Measurements from ENCODE around the gene FBXL13.
A peak's percentile ranks its signal among the peaks of the same experiment; 100 is the strongest.

FBXL13 gene

DNA sequence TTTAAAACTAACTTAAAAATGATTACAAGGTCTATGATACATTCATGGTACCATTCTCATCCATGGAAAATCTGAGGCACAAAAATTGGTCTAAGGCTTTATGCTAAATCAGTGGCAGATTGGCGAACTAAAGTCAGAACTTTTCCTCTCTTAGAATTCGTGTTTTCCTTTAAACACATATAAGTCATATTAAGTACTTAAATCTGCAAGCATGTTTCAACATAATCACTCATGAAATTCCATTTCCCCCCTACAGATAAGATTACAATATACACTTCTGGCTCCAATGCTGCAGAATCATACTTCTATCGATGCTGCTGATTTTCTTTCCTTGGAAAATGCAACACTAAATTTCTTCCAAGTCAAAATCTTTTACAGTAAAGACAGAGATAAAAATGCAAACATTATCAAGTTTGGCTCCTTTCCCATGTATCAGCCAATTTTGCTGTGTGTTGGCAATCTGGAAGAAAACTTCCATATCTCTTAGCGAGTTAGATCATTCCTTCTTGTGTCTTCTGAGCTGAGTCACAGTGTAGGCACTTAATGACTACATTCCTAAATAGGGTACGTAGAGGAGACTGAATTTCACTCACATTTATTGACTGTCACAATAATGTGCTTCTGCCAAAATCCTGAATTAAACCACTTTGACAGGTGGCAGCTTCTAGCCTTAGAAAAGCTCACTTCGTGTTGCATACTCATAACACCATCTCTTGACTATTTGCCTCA lies 238.2 kb downstream of the FBXL13 start:
- Histone ChIP-seq H4K5ac (ENCODE audit: low read length) (no peak overlapping the region), H3K36me3 (ENCODE audit: control insufficient read depth, insufficient read depth, low read length) (no peaks in the 10 kb centered on the region), H4K8ac (ENCODE audit: low read depth, low read length) (no peak overlapping the region), H3K4me1 (ENCODE audit: control insufficient read depth, low read depth, low read length) (no peaks in the 10 kb centered on the region), H3K18ac (ENCODE audit: low read length) (no peak overlapping the region), H2BK15ac (replicated peaks; ENCODE audit: low read depth) (no peak overlapping the region), H3K4me3 (ENCODE audit: low read length) (no peak overlapping the region), H3K9ac (ENCODE audit: low read length) (no peak overlapping the region), H3K27ac (ENCODE audit: low read depth, low read length) (no peak overlapping the region), H3K79me1 (ENCODE audit: low read length) (no peaks in the 10 kb centered on the region), H3K56ac (ENCODE audit: low read length) (no peak overlapping the region), H3K27me3 (ENCODE audit: insufficient read depth, low read length, poor library complexity) (no peaks in the 10 kb centered on the region), H2BK120ac (ENCODE audit: low read depth, low read length) (no peak overlapping the region), H3K4me2 (ENCODE audit: low read length) (no peak overlapping the region), H3K23ac (ENCODE audit: low read length) (no peak overlapping the region), H3K4ac (ENCODE audit: low read depth, low read length) (no peak overlapping the region), H2AK5ac (ENCODE audit: low read length) (no peak overlapping the region), H3K79me2 (ENCODE audit: control insufficient read depth, insufficient read depth, low read length) (no peaks in the 10 kb centered on the region), H2BK5ac (ENCODE audit: low read length) (no peak overlapping the region)
- no CpG with 5 or more reads among the region's 6 CpGs for WGBS (ENCODE audit: extremely low coverage, insufficient coverage, low lambda C conversion rate)
- peak; percentile 43 for DNase-seq

DNA sequence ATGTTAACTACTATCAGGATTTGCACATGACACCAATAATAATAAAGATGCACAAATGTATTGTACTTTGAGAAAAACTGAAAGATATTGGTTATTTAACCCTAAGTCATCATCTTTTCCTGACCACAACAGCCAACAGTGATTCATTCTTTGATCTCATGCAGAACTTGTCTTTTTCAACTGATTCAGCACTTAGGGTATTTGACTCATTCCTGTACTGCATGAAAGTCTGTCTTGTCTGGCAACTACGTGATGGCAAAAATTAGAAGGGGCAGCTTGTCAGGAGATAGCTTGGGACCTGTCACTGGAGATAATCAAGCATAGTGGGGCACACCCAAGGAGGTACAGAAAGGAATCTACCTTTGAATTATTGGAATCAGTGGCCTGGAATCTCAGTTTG lies 239.6 kb downstream of the FBXL13 start:
- Histone ChIP-seq H2BK5ac (ENCODE audit: low read length) (no peak overlapping the region), H3K23ac (ENCODE audit: low read length) (no peak overlapping the region), H3K9ac (ENCODE audit: low read length) (no peak overlapping the region), H3K18ac (ENCODE audit: low read length) (no peak overlapping the region), H3K4ac (ENCODE audit: low read depth, low read length) (no peak overlapping the region), H3K4me1 (ENCODE audit: control insufficient read depth, low read depth, low read length) (no peaks in the 10 kb centered on the region), H3K27me3 (ENCODE audit: insufficient read depth, low read length, poor library complexity) (no peaks in the 10 kb centered on the region), H3K79me2 (ENCODE audit: control insufficient read depth, insufficient read depth, low read length) (no peaks in the 10 kb centered on the region), H3K56ac (ENCODE audit: low read length) (no peak overlapping the region), H3K36me3 (ENCODE audit: control insufficient read depth, insufficient read depth, low read length) (no peaks in the 10 kb centered on the region), H3K4me3 (ENCODE audit: low read length) (no peak overlapping the region), H4K8ac (ENCODE audit: low read depth, low read length) (no peak overlapping the region), H2BK120ac (ENCODE audit: low read depth, low read length) (no peak overlapping the region), H2BK15ac (replicated peaks; ENCODE audit: low read depth) (no peak overlapping the region), H3K4me2 (ENCODE audit: low read length) (no peak overlapping the region), H3K79me1 (ENCODE audit: low read length) (no peaks in the 10 kb centered on the region), H2AK5ac (ENCODE audit: low read length) (no peak overlapping the region), H3K27ac (ENCODE audit: low read depth, low read length) (no peak overlapping the region), H4K5ac (ENCODE audit: low read length) (no peak overlapping the region)
- WGBS (ENCODE audit: extremely low coverage, insufficient coverage, low lambda C conversion rate): no CpG with 5 or more reads among the region's 1 CpG
- DNase-seq: no peak

DNA sequence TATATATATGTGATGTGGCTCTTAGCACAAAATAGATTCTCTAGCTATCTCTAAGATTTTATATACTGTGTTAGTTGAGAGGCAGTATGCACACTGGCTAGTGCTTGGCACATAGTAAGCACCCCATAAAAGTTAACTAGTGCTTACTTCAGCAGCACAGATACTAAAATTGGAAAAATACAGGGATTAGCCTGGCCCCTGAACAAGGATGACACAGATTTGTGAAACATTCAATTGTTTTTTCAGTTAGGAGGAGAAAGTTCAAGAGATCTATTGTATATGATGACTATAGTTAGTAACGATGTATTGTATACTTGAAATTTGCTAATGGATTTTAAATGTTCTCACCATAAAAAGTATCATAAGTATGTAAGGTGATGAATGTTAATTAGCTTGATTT lies 240.1 kb downstream of the FBXL13 start:
- no peaks in the 10 kb centered on the region for H3K79me1 ChIP-seq (ENCODE audit: low read length)
- H3K4ac ChIP-seq (ENCODE audit: low read depth, low read length): no peak overlapping the region
- H2BK5ac ChIP-seq (ENCODE audit: low read length): no peak overlapping the region
- no peaks in the 10 kb centered on the region for H3K79me2 ChIP-seq (ENCODE audit: control insufficient read depth, insufficient read depth, low read length)
- H2BK120ac ChIP-seq (ENCODE audit: low read depth, low read length): no peak overlapping the region
- no peak overlapping the region for H4K5ac ChIP-seq (ENCODE audit: low read length)
- H3K18ac ChIP-seq (ENCODE audit: low read length): no peak overlapping the region
- DNase-seq: no peak
- no peaks in the 10 kb centered on the region for H3K27me3 ChIP-seq (ENCODE audit: insufficient read depth, low read length, poor library complexity)
- no peak overlapping the region for H3K23ac ChIP-seq (ENCODE audit: low read length)
- H3K4me1 ChIP-seq (ENCODE audit: control insufficient read depth, low read depth, low read length): no peaks in the 10 kb centered on the region
- no peaks in the 10 kb centered on the region for H3K36me3 ChIP-seq (ENCODE audit: control insufficient read depth, insufficient read depth, low read length)
- no peak overlapping the region for H3K56ac ChIP-seq (ENCODE audit: low read length)
- no CpG with 5 or more reads among the region's 1 CpG for whole genome bisulfite sequencing (ENCODE audit: extremely low coverage, insufficient coverage, low lambda C conversion rate)
- H2BK15ac ChIP-seq (replicated peaks; ENCODE audit: low read depth): no peak overlapping the region
- H3K4me2 ChIP-seq (ENCODE audit: low read length): no peak overlapping the region
- H3K27ac ChIP-seq (ENCODE audit: low read depth, low read length): no peak overlapping the region
- no peak overlapping the region for H3K9ac ChIP-seq (ENCODE audit: low read length)
- no peak overlapping the region for H3K4me3 ChIP-seq (ENCODE audit: low read length)
- no peak overlapping the region for H4K8ac ChIP-seq (ENCODE audit: low read depth, low read length)
- H2AK5ac ChIP-seq (ENCODE audit: low read length): no peak overlapping the region

DNA sequence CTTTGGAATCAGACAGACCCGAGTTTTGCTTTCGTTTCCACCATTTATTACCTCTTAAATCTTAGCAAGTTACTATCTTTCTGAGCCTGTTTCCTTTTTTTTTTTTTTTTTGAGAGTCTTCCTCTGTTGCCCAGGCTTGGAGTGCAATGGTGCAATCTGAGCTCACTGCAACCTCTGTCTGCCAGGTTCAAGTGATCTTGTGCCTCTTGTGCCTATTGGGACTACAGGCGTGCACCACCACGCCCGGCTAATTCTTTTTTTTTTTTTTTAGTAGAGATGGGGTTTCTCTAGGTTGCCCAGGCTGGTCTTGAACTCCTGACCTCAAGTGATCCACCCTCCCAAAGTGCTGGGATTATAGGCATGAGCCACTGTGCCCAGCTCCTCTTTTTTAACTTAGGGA lies 241.3 kb downstream of the FBXL13 start:
- H4K8ac ChIP-seq (ENCODE audit: low read depth, low read length): no peak overlapping the region
- no peak overlapping the region for H3K4ac ChIP-seq (ENCODE audit: low read depth, low read length)
- no peak for DNase-seq
- no peak overlapping the region for H2BK120ac ChIP-seq (ENCODE audit: low read depth, low read length)
- H3K23ac ChIP-seq (ENCODE audit: low read length): no peak overlapping the region
- no peaks in the 10 kb centered on the region for H3K36me3 ChIP-seq (ENCODE audit: control insufficient read depth, insufficient read depth, low read length)
- no peak overlapping the region for H4K5ac ChIP-seq (ENCODE audit: low read length)
- H3K79me2 ChIP-seq (ENCODE audit: control insufficient read depth, insufficient read depth, low read length): no peaks in the 10 kb centered on the region
- H3K56ac ChIP-seq (ENCODE audit: low read length): no peak overlapping the region
- H3K9ac ChIP-seq (ENCODE audit: low read length): no peak overlapping the region
- H3K79me1 ChIP-seq (ENCODE audit: low read length): no peaks in the 10 kb centered on the region
- no peak overlapping the region for H2AK5ac ChIP-seq (ENCODE audit: low read length)
- H3K27me3 ChIP-seq (ENCODE audit: insufficient read depth, low read length, poor library complexity): no peaks in the 10 kb centered on the region
- H2BK15ac ChIP-seq (replicated peaks; ENCODE audit: low read depth): no peak overlapping the region
- H3K4me3 ChIP-seq (ENCODE audit: low read length): no peak overlapping the region
- H3K4me1 ChIP-seq (ENCODE audit: control insufficient read depth, low read depth, low read length): no peaks in the 10 kb centered on the region
- no peak overlapping the region for H2BK5ac ChIP-seq (ENCODE audit: low read length)
- WGBS (ENCODE audit: extremely low coverage, insufficient coverage, low lambda C conversion rate): no CpG with 5 or more reads among the region's 5 CpGs
- H3K18ac ChIP-seq (ENCODE audit: low read length): no peak overlapping the region
- H3K4me2 ChIP-seq (ENCODE audit: low read length): no peak overlapping the region
- no peak overlapping the region for H3K27ac ChIP-seq (ENCODE audit: low read depth, low read length)

DNA sequence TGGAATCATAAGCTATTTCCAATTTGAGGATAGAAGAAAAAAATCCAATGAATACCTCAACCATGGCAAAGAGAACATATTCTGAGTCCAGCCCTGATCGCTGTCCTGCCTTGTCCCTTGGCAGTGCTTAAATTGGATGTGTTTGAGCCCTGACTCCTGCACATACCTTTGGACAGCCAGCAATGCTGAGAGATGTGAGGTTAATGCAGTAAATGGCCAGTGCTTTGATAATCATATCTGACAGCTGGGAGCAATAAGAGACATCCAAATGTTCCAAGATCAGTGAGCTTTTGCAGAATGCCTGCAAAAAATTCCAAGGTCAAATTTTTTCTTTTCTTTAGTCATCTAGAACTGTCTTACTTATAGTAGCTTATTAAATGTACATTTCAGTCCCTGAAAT lies 241.9 kb downstream of the FBXL13 start:
- no peak overlapping the region for H2BK15ac ChIP-seq (replicated peaks; ENCODE audit: low read depth)
- H3K27me3 ChIP-seq (ENCODE audit: insufficient read depth, low read length, poor library complexity): no peaks in the 10 kb centered on the region
- no peak overlapping the region for H3K23ac ChIP-seq (ENCODE audit: low read length)
- H3K79me2 ChIP-seq (ENCODE audit: control insufficient read depth, insufficient read depth, low read length): no peaks in the 10 kb centered on the region
- H2BK120ac ChIP-seq (ENCODE audit: low read depth, low read length): no peak overlapping the region
- no peak overlapping the region for H3K27ac ChIP-seq (ENCODE audit: low read depth, low read length)
- no peak for DNase-seq
- H3K4me1 ChIP-seq (ENCODE audit: control insufficient read depth, low read depth, low read length): no peaks in the 10 kb centered on the region
- no CpG with 5 or more reads among the region's 1 CpG for whole genome bisulfite sequencing (ENCODE audit: extremely low coverage, insufficient coverage, low lambda C conversion rate)
- H3K79me1 ChIP-seq (ENCODE audit: low read length): no peaks in the 10 kb centered on the region
- H3K4me3 ChIP-seq (ENCODE audit: low read length): no peak overlapping the region
- H2BK5ac ChIP-seq (ENCODE audit: low read length): no peak overlapping the region
- H3K36me3 ChIP-seq (ENCODE audit: control insufficient read depth, insufficient read depth, low read length): no peaks in the 10 kb centered on the region
- no peak overlapping the region for H3K4me2 ChIP-seq (ENCODE audit: low read length)
- H2AK5ac ChIP-seq (ENCODE audit: low read length): no peak overlapping the region
- no peak overlapping the region for H3K4ac ChIP-seq (ENCODE audit: low read depth, low read length)
- H4K5ac ChIP-seq (ENCODE audit: low read length): no peak overlapping the region
- no peak overlapping the region for H4K8ac ChIP-seq (ENCODE audit: low read depth, low read length)
- H3K9ac ChIP-seq (ENCODE audit: low read length): no peak overlapping the region
- no peak overlapping the region for H3K18ac ChIP-seq (ENCODE audit: low read length)
- no peak overlapping the region for H3K56ac ChIP-seq (ENCODE audit: low read length)

DNA sequence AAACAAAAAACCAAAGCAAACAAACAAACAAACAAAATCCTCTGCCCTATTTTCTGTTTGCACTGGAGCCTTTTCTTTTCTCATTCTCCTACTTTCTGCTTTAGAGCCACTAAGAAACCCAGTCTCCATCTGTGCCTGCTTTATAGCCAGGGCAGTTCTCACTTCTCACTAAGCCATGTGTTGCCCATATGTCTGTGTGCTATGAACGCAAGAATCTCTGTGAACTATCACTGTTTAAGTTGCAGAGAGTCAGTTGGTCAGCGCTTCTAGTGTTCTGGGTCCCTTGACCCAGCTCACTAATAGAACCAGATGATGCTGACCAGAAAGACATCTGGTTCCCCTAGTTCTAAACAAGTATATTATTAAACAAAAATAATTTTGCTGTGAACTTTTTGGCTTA lies 244.4 kb downstream of the FBXL13 start:
- H3K36me3 ChIP-seq (ENCODE audit: control insufficient read depth, insufficient read depth, low read length): no peaks in the 10 kb centered on the region
- no peak overlapping the region for H3K56ac ChIP-seq (ENCODE audit: low read length)
- no CpG with 5 or more reads among the region's 2 CpGs for WGBS (ENCODE audit: extremely low coverage, insufficient coverage, low lambda C conversion rate)
- H4K5ac ChIP-seq (ENCODE audit: low read length): no peak overlapping the region
- no peak overlapping the region for H3K4me2 ChIP-seq (ENCODE audit: low read length)
- H2BK5ac ChIP-seq (ENCODE audit: low read length): no peak overlapping the region
- DNase-seq: no peak
- H3K27ac ChIP-seq (ENCODE audit: low read depth, low read length): no peak overlapping the region
- no peak overlapping the region for H2BK120ac ChIP-seq (ENCODE audit: low read depth, low read length)
- H3K4me1 ChIP-seq (ENCODE audit: control insufficient read depth, low read depth, low read length): no peaks in the 10 kb centered on the region
- no peak overlapping the region for H2BK15ac ChIP-seq (replicated peaks; ENCODE audit: low read depth)
- no peak overlapping the region for H3K9ac ChIP-seq (ENCODE audit: low read length)
- H4K8ac ChIP-seq (ENCODE audit: low read depth, low read length): no peak overlapping the region
- H3K79me2 ChIP-seq (ENCODE audit: control insufficient read depth, insufficient read depth, low read length): no peaks in the 10 kb centered on the region
- H3K79me1 ChIP-seq (ENCODE audit: low read length): no peaks in the 10 kb centered on the region
- H2AK5ac ChIP-seq (ENCODE audit: low read length): no peak overlapping the region
- H3K18ac ChIP-seq (ENCODE audit: low read length): no peak overlapping the region
- H3K23ac ChIP-seq (ENCODE audit: low read length): no peak overlapping the region
- H3K4me3 ChIP-seq (ENCODE audit: low read length): no peak overlapping the region
- H3K4ac ChIP-seq (ENCODE audit: low read depth, low read length): no peak overlapping the region
- no peaks in the 10 kb centered on the region for H3K27me3 ChIP-seq (ENCODE audit: insufficient read depth, low read length, poor library complexity)

Data from mesendoderm (in vitro differentiated cells).